MCF 10A (cell line): ENCODE measurements around the gene HOXC11. TPM values are rescaled to one million over a fixed set of nuclear protein-coding genes. Genes with fewer than 3 reads are reported as not detected.

Experiments used
- BruUV-seq: library from RNA; stranded (reverse); fragments of 400-500 nt; replicated peaks from 2 replicates; lab custom pipeline; 2021; lab: Mats Ljungman, UMichigan
- CTCF ChIA-PET: fragments of 300-600 bp; sonication (Branson Sonifier 250); formaldehyde crosslinking; extraction: SDS; loops from one replicate; lab custom pipeline; 2021; ENCODE audit warnings: antibody characterized with exemption, inconsistent platforms; lab: Yijun Ruan, JAX
- POLR2A ChIA-PET: fragments of 300-600, 350-650 bp; sonication (Branson Sonifier 250); formaldehyde crosslinking; extraction: SDS; loops from one replicate; lab custom pipeline; 2020; ENCODE audit warnings: antibody characterized with exemption, inconsistent platforms; lab: Yijun Ruan, JAX
- DNase-seq: peaks from one replicate; pipeline ENCODE4 v3.0.0-alpha.2; 2018; ENCODE audit not compliant: unreplicated experiment
- H3K27ac Mint-ChIP-seq: one replicate; pipeline ENCODE4 v1.8.0; 2022; ENCODE audit warnings: mild to moderate bottlenecking, low read depth, mixed read lengths; ENCODE audit not compliant: unreplicated experiment
- H3K27me3 Mint-ChIP-seq: one replicate; pipeline ENCODE4 v1.8.0; 2022; ENCODE audit warnings: mixed read lengths; ENCODE audit not compliant: insufficient read depth, unreplicated experiment
- H3K36me3 Mint-ChIP-seq: one replicate; pipeline ENCODE4 v1.8.0; 2022; ENCODE audit warnings: mild to moderate bottlenecking, moderate library complexity, mixed read lengths; ENCODE audit not compliant: insufficient read depth, unreplicated experiment
- H3K4me1 Mint-ChIP-seq: one replicate; pipeline ENCODE4 v1.8.0; 2022; ENCODE audit warnings: mixed read lengths; ENCODE audit not compliant: insufficient read depth, unreplicated experiment
- H3K4me3 Mint-ChIP-seq: one replicate; pipeline ENCODE4 v1.8.0; 2022; ENCODE audit warnings: mild to moderate bottlenecking, moderate library complexity, mixed read lengths; ENCODE audit not compliant: unreplicated experiment
- H3K9me3 Mint-ChIP-seq: one replicate; pipeline ENCODE4 v1.8.0; 2022; ENCODE audit warnings: mixed read lengths; ENCODE audit not compliant: unreplicated experiment
- intact Hi-C: fragments of 100-400 bp; cut with micrococcal nuclease; formaldehyde crosslinking; loops from 2 replicates; pipeline ENCODE4 v1.14.1; 2022
- total RNA-seq: library from RNA; stranded (reverse); gene quantifications from 2 replicates; pipeline ENCODE4 v1.2.3, GENCODE V29; 2022
- TF ChIP-seq, protein P1 (sequence below): fragments of 200-600 bp; IDR thresholded peaks from one replicate; pipeline ENCODE4 v1.8.0; 2022; ENCODE audit warnings: antibody characterized with exemption, mild to moderate bottlenecking; ENCODE audit not compliant: unreplicated experiment

HOXC11 gene
- total RNA-seq, 1 experiment from 2014 or later = 1.2 TPM

DNA sequence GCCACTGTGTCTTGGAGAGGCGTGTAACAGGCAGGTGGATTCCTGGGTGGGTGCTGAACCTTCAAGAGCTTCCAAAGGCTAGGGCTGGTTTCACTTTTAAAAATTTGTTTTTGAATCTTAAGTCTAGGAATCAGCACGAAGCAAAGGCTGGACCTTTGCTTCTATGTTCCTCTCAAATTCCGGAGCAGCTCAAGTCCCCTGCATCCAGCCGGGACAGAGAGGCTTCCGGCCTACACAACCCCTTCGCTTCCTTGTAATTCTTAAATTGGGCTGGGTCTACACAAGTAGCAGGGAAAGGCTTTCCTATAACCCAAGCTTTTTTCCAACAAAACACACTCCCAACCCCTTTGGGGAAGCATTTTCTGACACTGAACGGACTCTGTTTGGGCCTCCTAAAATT, 9.9 kb upstream of the HOXC11 start:
- no peaks in the 10 kb centered on the region for H3K27me3 Mint-ChIP-seq
- no peak overlapping the region for H3K4me3 Mint-ChIP-seq
- intact Hi-C loops = no loop called here
- TF ChIP-seq, protein P1, sequence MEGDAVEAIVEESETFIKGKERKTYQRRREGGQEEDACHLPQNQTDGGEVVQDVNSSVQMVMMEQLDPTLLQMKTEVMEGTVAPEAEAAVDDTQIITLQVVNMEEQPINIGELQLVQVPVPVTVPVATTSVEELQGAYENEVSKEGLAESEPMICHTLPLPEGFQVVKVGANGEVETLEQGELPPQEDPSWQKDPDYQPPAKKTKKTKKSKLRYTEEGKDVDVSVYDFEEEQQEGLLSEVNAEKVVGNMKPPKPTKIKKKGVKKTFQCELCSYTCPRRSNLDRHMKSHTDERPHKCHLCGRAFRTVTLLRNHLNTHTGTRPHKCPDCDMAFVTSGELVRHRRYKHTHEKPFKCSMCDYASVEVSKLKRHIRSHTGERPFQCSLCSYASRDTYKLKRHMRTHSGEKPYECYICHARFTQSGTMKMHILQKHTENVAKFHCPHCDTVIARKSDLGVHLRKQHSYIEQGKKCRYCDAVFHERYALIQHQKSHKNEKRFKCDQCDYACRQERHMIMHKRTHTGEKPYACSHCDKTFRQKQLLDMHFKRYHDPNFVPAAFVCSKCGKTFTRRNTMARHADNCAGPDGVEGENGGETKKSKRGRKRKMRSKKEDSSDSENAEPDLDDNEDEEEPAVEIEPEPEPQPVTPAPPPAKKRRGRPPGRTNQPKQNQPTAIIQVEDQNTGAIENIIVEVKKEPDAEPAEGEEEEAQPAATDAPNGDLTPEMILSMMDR = no peak
- H3K36me3 Mint-ChIP-seq = no peaks in the 10 kb centered on the region
- no peaks in the 10 kb centered on the region for H3K9me3 Mint-ChIP-seq
- H3K4me1 Mint-ChIP-seq = no peaks in the 10 kb centered on the region
- DNase-seq = no peak
- ChIA-PET CTCF (interaction anchor here (0.6 to 1.3 kb wide), 5 partner anchors 9 to 238 kb away, joined by 3 to 4 read pairs (median 3); no protein-coding TSS in a partner anchor), POLR2A (interaction anchor here (0.8 kb wide), 1 partner anchor 10 kb away, joined by 3 read pairs; the partner anchor contains the start of gene HOXC11)
- no TSS peak for BruUV-seq
- H3K27ac Mint-ChIP-seq = no peak overlapping the region

DNA sequence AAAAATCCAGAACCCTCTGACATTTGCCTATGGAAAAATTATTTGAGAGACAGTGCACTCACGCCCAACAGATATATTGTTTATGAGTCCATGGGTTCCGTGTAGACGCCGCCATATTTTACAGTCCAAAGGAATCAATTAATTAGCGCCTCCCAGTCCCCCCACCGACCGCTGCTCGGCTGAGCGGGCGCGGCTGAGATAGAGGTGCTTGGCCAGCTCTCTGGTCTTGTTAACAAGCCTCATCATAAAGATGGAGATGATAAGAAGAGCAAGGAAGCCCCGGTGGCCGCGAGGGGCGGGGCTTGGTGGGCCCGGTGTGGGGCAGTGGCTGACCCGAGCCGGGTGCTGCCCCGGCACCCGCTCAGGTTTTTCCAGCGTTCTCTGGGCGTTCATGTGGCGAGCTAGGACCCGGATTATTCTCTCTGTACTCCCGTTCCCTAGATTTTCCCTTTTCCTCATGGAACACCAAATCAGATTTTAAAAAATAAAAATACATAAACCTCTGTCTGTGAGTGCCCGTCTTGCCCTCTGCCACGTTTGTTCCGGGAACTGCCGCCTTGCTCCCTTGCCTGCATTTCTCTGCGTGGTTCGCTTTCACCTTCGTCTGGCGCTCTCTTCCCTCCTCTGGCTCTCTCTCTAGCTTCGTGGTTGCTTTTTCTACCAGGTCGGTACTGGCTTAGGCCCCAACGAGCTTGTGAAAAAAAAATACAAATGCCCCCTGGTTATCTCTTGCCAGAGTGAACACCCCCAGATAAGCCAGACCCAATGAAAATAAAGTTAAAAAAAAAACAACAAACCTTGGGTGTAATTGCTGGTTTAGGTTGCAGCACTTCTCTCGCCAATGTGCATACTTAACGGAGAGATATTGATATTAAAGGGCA, 9.3 kb upstream of the HOXC11 start:
- intact Hi-C loops = no loop called here
- H3K36me3 Mint-ChIP-seq = no peaks in the 10 kb centered on the region
- H3K4me3 Mint-ChIP-seq = no peak overlapping the region
- no peak for DNase-seq
- H3K4me1 Mint-ChIP-seq = no peaks in the 10 kb centered on the region
- H3K9me3 Mint-ChIP-seq = no peaks in the 10 kb centered on the region
- no peaks in the 10 kb centered on the region for H3K27me3 Mint-ChIP-seq
- ChIA-PET CTCF (interaction anchor here (0.6 to 1.3 kb wide), 6 partner anchors 8 to 220 kb away, joined by 3 to 4 read pairs (median 4); partner anchors contain the start of gene HOXC10), POLR2A (interaction anchor here (0.5 to 0.8 kb wide), 2 partner anchors 10 to 480 kb away, joined by 3 read pairs; partner anchors contain the start of gene HOXC11)
- TF ChIP-seq, protein P1 = no peak
- H3K27ac Mint-ChIP-seq = no peak overlapping the region
- no TSS peak for BruUV-seq

DNA sequence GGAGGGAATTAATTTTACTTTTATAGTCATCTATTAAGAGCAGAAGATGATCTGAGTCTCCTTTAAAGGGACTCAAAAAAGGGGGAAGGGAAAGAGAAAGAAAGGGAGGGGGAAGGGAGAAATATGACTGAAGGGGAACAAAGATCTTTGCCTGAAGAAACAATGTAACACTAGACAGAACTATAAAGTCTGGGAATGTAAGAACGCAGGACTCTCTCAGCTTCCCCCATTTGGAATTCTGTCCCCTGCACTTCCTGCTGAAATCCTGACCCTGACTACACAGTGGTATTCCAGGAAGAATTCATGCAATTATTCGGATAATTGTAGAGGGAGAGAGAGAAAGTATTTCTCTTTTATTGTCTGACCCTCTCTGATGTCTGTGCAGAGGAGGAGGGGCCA, 8.6 kb upstream of the HOXC11 start:
- H3K4me1 Mint-ChIP-seq = no peaks in the 10 kb centered on the region
- BruUV-seq = no TSS peak
- ChIA-PET POLR2A (no interaction called here), CTCF (interaction anchor here (0.6 to 1.0 kb wide), 3 partner anchors 21 to 262 kb away, joined by 3 to 4 read pairs (median 4); partner anchors contain the start of gene HOXC10)
- no peak for DNase-seq
- intact Hi-C loops = no loop called here
- TF ChIP-seq, protein P1 = no peak
- no peak overlapping the region for H3K4me3 Mint-ChIP-seq
- H3K9me3 Mint-ChIP-seq = no peaks in the 10 kb centered on the region
- no peak overlapping the region for H3K27ac Mint-ChIP-seq
- no peaks in the 10 kb centered on the region for H3K27me3 Mint-ChIP-seq
- no peaks in the 10 kb centered on the region for H3K36me3 Mint-ChIP-seq
